Measurements from ENCODE around the gene ETV1.

Gene ETV1

DNA sequence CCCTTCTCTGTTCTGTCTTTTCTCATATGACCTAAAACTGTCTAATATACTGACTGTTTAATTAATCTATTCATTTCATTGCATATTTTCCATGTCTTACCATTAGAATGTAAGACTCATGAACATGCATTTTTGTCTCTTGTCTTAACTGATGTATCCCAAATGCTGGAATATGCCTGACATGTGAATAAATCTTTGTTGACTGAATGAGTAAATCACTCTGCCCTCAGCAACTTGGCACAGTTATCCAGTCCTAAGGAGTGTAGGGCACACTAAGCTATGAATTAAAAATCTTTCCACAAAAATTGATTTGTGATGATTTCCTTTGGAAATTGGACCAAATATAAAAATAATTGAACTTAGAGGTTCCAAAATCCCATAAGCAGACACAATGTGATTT, 111.3 kb downstream of the ETV1 start:
- no peak for DNase-seq

DNA sequence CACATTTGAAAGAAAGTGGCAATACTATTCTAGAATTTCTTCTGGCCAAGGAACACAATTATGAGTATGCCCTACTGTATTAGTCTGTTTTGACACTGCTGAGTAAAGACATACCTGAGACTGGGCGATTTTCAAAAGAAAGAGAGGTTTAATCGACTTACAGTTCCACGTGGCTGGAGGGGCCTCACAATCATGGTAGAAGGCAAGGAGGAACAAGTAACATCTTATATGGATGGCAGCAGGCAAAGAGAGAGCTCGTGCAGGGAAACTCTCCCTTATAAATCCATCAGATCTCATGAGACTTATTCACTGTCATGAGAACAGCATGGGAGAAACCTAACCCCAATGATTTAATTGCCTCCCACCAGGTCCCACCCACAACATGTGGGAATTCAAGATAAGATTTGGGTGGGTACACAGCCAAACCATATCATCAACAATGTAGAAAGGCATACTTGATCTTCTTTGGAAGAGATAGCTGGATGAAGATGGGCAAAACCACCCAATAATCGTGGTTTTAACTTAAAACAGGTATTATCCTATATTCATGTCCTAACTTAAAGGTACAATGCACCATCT, 113.9 kb downstream of the ETV1 start:
- no peak for DNase-seq

DNA sequence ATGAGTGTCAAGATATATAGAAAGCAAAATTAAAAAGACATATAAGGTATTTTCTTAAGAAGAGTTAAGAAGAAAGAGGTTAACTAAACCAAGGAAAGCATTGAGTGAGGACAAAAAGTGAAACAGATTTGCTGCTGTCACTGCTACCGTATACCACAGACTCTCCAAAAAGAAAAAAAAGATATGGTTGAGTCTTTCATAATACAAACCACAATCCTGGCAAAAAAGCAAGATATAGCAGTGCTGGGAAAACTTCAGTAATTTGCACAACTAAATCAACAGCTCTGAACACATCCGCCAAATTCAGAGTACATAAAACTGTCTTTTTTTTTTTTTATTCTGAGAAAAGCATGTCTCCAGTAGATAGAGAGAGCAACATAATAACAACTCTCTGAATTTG, 114.7 kb downstream of the ETV1 start:
- DNase-seq = no peak

DNA sequence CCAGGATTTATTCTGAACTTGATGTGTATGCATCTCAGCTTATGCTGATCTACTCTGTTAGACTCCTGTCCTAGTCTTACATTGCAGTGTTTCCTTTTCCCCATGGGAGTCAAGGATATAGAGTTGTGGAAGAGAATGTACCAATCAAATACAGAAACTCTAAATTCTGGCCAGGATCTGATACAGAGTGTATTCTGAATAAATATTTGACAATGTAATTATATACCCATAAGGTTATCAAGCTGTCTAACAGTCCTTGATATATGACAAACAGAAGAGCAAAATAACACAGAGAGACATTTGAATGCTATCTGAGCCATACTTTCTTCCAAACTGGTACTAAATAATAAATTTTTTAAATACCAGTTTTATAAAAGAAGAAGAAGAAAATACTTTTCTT, 116.8 kb downstream of the ETV1 start:
- no peak for DNase-seq

DNA sequence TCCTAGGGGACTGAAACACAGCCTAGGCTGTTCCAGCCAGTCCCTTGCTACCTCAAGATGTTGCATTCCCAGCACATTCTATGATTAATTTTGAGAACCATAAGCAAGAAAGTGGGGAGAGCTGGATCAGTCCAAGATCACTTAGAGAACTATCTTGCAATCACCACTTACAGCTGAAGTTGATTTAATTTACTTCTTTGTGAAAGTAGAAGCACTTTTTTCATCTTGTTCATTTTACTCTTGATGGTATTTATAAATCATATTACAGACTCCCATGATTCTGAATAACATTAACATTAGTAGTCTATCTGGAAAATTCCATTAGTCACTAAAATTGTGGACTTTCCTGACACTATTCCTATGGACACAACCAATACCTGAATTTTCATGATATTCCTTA, 118.5 kb downstream of the ETV1 start:
- no peak for DNase-seq

DNA sequence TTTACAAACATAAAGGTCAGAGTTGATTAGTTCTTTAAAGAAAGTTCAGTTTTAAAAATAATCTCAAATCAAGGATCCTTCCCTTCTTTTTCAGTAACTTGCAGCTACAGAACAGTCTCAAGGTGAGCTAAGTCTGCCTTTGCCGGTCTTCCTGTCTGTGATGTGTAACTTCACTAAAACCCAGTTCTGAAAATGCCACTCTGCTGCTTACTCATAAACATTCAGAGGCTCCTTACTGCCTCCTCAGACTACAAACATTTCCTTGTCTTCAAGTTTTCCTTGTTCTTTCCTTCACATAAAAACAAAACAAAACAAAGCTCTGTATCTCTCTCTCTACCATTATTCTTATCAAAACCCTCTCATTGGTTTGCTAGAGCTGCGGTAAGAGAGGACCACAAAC, 128.7 kb downstream of the ETV1 start:
- no peak for DNase-seq

DNA sequence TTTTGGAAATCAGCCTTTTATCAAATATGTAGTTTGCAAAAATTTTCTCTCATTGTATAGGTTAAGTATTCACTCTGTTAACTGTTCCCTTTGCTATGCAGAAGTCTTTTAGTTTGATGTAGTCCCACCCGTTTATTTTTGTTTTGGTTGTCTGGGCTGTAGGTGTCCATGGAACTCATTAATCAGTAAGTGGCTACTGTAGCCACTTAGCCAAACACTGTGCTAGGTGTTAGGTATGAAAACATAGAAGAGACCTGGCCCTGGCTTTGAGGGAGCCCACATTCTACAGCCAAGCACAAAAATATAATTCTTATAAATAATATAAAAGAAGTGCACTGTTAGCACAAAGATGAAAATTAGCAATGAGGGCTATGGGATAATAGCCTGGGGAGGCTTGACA, 133.5 kb downstream of the ETV1 start:
- no peak for DNase-seq

DNA sequence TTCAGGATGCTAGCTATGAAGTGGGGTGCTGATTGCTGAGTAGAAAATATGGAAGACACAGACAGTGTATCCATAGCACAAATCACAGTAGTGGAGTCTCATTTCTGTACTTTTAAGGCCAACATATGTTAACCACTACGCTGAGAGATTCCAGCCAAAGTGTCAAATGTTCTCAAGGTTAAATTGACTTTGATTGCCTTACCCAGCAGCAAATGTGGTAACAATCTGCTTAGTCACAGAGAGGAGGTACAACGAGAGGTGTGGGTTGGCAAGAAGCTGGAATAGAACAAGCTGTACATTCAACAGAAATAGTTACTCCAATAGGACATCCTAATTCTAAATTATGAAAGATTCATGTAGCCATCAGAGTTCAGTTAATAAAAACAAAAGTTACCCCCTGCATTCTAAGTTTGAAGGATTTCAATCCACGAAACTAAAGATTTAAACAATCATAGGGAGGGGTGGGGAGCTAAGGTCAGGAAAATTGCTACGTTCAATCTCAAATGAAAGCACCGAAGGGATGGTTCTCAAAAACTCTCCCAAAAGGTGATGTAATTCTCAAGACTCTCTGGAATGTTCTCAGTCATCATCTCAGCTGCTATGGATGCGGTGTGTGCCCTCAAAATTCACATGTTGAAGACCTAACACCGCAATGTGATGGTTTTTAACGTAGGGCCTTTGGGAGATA, 137.0 kb downstream of the ETV1 start:
- DNase-seq = no peak

DNA sequence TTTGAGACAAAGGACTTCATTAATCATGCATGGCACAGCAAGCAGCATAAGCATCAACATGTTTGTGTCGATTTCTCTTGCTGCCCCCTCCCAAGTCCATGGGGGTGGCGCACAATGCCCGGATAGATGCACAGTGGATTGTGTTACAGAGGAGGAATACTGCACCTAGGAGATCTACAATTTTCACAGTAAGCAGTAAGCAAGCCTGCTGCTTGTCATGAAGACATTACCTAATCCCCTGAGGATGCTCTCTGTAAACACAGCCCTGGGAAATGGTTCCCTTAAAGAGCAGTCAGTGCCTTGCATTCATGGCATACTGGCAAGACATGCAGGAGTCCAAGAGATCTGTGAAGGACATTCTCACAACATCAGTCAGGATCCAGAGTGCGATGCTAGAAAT, 137.7 kb downstream of the ETV1 start:
- DNase-seq = peak; percentile 25

DNA sequence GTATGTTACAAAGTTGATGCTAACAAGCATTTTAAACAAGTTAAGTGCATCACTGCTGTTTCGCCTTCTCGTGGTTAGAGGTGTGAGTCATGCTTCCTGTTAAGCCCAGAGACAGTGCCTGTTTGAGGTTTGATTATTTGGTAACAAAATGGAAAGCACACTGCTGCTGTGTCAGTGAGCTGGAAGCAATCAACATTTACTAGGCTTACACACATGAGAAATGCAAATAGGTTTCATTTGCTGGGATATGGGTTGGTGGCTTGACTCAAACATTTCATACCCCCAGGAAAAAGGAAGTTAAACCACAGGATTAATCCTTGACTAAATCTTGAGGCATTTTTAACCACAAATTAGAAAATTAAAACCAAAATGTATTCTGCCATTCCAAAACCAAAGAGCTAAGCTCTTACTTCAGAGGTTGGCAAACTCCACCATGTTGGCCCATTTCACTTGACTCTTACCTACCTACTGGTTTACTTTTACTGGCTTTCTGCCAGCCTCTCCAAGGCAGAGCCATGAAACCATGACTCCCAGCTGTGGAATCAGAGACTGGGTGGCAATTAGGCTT, 139.2 kb downstream of the ETV1 start:
- DNase-seq = no peak

DNA sequence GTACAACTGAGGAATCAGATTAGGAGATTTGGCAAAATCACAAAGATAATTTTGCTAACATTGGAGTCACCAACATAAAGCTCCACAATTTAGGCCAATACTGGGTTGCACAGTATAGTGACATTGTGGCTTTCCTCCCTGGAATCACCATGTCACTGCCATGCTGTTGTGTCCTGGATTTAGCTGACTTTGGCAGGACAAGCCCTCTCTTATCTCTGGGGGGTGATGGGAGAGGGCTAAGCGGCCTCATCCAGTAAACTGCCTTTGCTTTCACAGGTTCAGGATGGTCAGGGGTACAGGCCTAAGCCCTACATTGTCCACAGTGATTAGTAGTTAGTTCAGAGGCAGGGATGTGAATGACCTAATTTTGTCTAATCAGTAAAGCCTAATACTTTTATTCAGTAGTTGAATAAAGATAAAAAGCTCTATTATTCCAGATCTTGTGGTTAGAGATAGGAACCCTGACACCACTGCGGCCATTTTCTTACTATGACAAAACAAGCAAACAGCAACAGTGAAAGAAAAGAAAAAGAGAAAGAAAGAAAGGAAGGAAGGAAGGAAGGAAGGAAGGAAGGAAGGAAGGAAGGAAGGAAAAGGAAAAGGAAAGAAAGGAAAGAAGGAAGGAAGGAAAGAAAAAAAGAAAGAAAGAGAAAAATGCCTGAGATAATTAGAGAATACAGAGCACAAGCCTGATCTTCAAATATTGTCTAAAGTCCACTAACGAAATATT, 140.1 kb downstream of the ETV1 start:
- DNase-seq = no peak

DNA sequence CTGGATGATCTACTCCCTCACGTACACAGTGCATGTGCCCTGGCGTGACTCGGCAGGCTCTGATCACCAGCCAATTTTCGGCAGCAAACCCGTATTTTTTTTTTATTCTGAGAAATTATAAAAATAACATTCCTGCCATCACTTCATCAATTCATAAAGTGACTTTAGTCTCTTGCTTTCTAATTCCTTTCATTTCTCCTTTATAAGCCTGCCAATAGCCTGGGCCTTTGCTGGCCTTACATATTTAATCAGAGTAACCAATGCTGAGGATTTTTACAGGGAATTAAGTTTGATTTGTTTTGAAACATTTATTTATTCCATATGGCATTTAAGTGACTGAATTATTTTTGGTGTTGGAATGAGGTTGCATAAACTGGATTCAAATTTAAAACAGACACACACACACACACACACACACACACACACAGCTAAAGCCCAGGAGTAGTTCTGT, 140.8 kb downstream of the ETV1 start:
- DNase-seq = no peak

DNA sequence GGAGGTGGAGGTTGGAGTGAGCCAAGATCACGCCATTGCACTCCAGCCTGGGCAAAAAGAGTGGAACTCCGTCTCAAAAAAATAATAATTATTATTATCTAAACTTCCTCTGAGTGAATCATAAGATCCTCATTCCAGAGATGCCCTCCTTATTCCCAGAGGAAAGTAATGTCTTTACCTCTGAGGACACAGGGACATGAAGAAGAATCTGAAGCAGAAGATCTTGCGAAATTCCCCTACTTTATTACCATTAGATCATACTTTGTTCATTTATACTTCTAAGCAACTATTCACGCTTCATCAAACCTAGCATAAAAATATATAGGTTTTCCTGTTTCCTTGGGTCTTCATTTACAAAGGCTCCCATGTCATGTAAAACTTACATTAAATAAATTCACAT, 143.1 kb downstream of the ETV1 start:
- no peak for DNase-seq

DNA sequence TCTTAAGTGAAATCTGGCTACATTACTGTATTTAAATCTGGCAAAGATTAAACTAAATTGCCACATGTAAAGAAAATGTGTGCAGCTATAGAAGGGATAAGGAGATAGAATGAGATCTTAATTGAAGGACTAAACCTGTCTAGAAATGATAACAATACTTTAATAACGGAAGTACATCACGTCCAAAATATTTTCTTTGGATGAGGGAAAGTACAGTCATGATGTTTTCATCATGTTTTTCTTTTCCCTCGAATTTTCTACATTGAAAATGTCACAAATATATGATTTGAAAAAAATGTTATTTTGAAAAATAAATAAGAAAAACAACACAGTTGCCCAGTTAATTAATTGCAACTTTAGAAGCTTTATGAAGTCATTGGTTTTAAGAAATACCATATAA, 143.9 kb downstream of the ETV1 start:
- DNase-seq = no peak

DNA sequence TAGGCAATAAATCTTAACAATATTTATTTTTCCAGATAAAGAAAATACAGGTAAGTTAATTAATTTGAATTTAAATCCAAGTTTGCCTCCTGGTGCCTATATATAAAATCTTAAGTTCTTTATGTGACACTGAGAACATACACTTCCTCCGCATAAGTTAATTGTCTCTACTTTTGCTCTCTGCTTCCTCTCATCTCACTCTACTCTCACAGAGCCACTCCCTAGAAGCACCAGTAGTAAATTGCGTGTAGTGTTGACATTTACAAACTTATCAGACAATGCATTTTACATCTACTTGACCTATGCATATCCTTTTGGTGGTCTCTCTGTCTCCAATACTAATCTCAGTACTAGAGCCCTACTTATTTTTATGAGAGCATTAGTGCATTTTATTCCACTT, 144.5 kb downstream of the ETV1 start:
- no peak for DNase-seq

DNA sequence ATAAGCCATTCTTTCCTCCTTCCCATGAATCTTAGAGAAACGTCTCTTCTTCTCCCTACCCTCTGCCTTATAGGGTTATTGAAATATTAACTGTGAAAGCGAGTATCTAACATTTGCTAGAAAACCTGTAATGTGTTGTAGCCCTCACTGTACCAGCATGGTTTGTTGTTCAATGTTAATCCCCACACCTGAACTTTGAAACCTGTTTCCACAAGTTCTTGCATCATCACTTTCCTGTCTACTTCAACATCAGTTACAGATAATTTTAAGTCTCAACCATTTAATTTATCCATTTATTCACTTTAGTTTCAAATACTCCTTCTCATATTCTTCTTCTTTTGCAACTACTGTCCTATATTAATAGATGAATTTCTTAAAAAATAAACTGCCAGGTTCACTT, 148.2 kb downstream of the ETV1 start:
- DNase-seq = no peak

Data from NCI-H1092 (cell line).